ENCODE measurements around the gene VTI1A. TPM values are rescaled to one million over a fixed set of nuclear protein-coding genes. Genes with fewer than 3 reads are reported as not detected.
A peak's percentile ranks its signal among the peaks of the same experiment; 100 is the strongest.

The VTI1A gene
- total and polyA plus RNA-seq, 12 donors = 5.2 to 64.1 (median 22.0) TPM

DNA sequence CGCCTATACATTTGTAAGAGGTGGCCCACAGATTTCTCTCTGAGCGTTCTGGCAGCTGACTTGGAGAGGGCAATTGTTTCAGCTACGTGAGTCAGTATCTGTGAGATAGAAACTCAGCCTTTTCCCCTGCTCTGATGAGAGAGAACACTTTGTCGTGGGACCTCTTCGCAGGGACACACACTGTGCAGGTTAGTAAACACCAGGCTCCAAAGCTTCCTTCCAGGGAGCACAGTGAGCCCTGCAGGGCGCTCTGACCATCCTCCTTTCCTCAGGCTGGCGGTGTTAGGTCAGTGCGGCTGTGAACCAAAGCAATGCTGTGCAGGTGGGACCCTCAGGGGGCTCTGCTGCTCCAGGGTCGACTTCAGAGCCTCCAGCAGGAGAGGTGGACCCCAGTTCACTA, 350.8 kb downstream of the VTI1A start:
- H3K9me3 ChIP-seq (replicated peaks in 1 of 3) = no peaks in the 10 kb centered on the region
- no peaks in the 10 kb centered on the region for H3K27me3 ChIP-seq
- no peak for TF ChIP-seq POLR2A (IDR thresholded peaks at IDR 0.05)
- TF ChIP-seq, protein P1, sequence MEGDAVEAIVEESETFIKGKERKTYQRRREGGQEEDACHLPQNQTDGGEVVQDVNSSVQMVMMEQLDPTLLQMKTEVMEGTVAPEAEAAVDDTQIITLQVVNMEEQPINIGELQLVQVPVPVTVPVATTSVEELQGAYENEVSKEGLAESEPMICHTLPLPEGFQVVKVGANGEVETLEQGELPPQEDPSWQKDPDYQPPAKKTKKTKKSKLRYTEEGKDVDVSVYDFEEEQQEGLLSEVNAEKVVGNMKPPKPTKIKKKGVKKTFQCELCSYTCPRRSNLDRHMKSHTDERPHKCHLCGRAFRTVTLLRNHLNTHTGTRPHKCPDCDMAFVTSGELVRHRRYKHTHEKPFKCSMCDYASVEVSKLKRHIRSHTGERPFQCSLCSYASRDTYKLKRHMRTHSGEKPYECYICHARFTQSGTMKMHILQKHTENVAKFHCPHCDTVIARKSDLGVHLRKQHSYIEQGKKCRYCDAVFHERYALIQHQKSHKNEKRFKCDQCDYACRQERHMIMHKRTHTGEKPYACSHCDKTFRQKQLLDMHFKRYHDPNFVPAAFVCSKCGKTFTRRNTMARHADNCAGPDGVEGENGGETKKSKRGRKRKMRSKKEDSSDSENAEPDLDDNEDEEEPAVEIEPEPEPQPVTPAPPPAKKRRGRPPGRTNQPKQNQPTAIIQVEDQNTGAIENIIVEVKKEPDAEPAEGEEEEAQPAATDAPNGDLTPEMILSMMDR (IDR thresholded peaks at IDR 0.05) = no peak
- intact Hi-C loops (cut with DNase I) = no loop called here
- no peak overlapping the region for H3K27ac ChIP-seq
- H3K36me3 ChIP-seq (replicated peaks in 1 of 2) = no peaks in the 10 kb centered on the region
- 88 to 93% (median 89%) methylated on average over 9 of the region's 9 CpGs for WGBS, 4 donors
- H3K4me3 ChIP-seq = no peak overlapping the region
- no peak for DNase-seq
- H3K4me1 ChIP-seq (replicated peaks in 1 of 2) = no peaks in the 10 kb centered on the region

DNA sequence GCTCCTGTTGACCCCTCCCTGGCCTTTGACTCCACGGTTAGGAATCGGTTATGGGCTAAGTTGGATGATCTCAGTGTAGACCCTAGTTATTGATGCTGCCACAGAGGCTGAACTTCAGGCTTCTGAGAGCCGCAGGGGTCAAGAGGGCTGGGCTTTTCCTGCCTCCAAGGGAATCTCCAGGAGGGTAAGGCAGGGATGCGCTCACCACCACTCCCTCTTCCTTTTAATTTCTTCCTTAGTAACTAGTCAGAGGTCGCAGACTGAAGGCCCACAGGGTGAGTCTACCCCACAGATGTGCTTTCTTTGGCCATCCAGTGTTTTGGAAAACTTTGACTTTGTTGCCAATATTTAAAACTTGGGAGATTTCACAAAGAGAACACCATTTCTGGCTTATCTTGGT, 352.0 kb downstream of the VTI1A start:
- H3K9me3 ChIP-seq (replicated peaks in 1 of 3) = no peaks in the 10 kb centered on the region
- no peak overlapping the region for H3K4me3 ChIP-seq
- intact Hi-C loops (cut with DNase I) = no loop called here
- H3K27me3 ChIP-seq = no peaks in the 10 kb centered on the region
- no peaks in the 10 kb centered on the region for H3K36me3 ChIP-seq (replicated peaks in 1 of 2)
- DNase-seq = peak in 1 of 7 donors; percentile 11
- no peak overlapping the region for H3K27ac ChIP-seq
- WGBS, 4 donors = 86 to 93% (median 88%) methylated on average over 4 to 5 of the region's 5 CpGs
- TF ChIP-seq, protein P1 (IDR thresholded peaks at IDR 0.05) = no peak
- no peak for TF ChIP-seq POLR2A (IDR thresholded peaks at IDR 0.05)
- no peaks in the 10 kb centered on the region for H3K4me1 ChIP-seq (replicated peaks in 1 of 2)

DNA sequence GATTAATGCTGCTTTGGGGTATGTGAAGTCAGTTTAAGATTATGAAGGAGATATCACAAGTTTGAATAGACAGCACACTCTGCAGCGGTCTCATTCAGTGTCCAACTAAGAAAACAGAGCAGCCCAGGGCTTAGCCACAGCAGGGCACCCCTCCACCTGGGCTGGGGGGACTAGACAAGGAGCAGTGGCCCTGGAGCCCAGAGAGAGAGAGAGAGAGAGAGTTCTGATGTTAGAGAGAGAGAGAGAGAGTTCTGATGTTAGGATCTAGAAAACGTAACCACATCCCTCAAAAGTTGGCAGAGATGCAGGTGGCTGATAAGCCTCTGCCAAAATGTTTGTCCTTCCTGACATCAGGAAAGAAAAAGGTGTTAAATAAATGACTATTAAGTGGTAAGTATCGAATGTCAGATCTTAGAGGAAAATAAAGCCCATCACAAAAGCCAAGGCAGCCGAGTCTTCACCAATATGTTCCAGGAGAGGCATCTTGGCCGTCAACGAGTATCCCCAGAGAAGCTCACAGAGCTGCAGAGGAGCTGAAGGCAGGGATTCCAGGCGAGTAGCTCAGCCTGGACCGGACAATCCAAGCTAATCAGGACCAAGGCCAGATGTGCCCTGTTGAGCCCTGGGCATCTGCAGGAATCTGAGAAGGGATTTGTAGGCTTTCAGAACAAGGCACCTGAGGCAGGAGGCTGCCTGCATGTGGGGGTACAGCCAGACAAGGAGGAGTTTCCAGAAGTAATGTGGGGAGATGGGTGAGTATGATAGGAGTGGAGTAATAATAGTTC, 352.9 kb downstream of the VTI1A start:
- TF ChIP-seq POLR2A (IDR thresholded peaks at IDR 0.05) = no peak
- TF ChIP-seq, protein P1 (IDR thresholded peaks at IDR 0.05) = no peak
- 64 to 76% (median 67%) methylated on average over 8 of the region's 8 CpGs for WGBS, 4 donors
- Histone ChIP-seq H3K9me3 (replicated peaks in 1 of 3) (no peaks in the 10 kb centered on the region), H3K27ac (no peak overlapping the region), H3K27me3 (no peaks in the 10 kb centered on the region), H3K4me3 (no peak overlapping the region), H3K36me3 (replicated peaks in 1 of 2) (no peaks in the 10 kb centered on the region), H3K4me1 (replicated peaks in 1 of 2) (no peaks in the 10 kb centered on the region)
- intact Hi-C loops (cut with DNase I) = no loop called here
- DNase-seq = peak in 1 of 7 donors; percentile 35

DNA sequence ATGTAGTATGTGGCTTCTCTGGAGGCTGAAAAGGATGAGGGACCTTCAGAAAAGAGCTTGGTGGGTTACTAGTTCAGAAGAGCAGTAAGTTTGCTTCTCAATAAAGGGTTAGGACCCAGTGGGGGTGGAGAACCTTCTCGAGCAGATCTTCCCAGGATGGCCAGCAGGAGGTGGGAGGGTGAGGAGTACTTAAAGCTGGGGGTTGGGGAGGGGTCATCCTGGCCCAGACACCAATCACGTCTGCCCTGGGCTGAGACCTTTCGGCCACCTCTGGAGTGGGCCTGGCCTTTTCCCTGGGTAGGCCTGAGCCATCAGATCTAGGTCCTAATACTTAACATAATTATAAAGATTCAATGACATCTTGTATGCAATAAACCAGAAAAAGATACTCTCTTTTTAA, 354.0 kb downstream of the VTI1A start:
- peak in 1 of 7 donors; percentile 10 for DNase-seq
- intact Hi-C loops (cut with DNase I) = no loop called here
- Histone ChIP-seq H3K27me3 (no peaks in the 10 kb centered on the region), H3K9me3 (replicated peaks in 1 of 3) (no peaks in the 10 kb centered on the region), H3K4me1 (replicated peaks in 1 of 2) (no peaks in the 10 kb centered on the region), H3K4me3 (no peak overlapping the region), H3K27ac (no peak overlapping the region), H3K36me3 (replicated peaks in 1 of 2) (no peaks in the 10 kb centered on the region)
- 89 to 100% (median 95%) methylated on average over 3 of the region's 3 CpGs for WGBS, 4 donors
- no peak for TF ChIP-seq POLR2A (IDR thresholded peaks at IDR 0.05)
- TF ChIP-seq, protein P1 (IDR thresholded peaks at IDR 0.05) = no peak

All from adrenal gland (tissue), 12 donors.